Lower leg skin (tissue), 4 donors: ENCODE results near the gene PAFAH1B1. TPM values are rescaled to one million over a fixed set of nuclear protein-coding genes. Genes with fewer than 3 reads are reported as not detected.

ENCODE experiments used
- DNase-seq, 2 donors: peaks; one replicate each; pipeline ENCODE4 v3.0.0-alpha.2; 2019; ENCODE audit warnings: low spot score in 2 of 2
- H3K4me3 ChIP-seq: fragments of 200-600 bp; sonication (generic); 2 replicates; pipeline ENCODE4 v1.5.1; 2017; ENCODE audit warnings: mild to moderate bottlenecking, low read depth; ENCODE audit not compliant: poor library complexity, severe bottlenecking
- POLR2A ChIP-seq, 2 donors: fragments of 450-650 bp; IDR thresholded peaks; one replicate each; pipeline ENCODE4 v1.6.1; 2016 to 2017; ENCODE audit warnings: antibody characterized with exemption in 2 of 2, mild to moderate bottlenecking in 1 of 2, moderate library complexity in 1 of 2
- WGBS, 2 donors: methylation state at CpG; one replicate each; pipeline ENCODE4 v1.1.5; 2018; 5-methylcytosine and 5-hydroxymethylcytosine counted together
- intact Hi-C: fragments of 100-400 bp; cut with DNase I; formaldehyde crosslinking; loops from one replicate; pipeline ENCODE4 v1.15.0; 2023; ENCODE audit warnings: low total_unique reads
- total RNA-seq, 4 donors: library from RNA; depleted of rRNA; stranded (reverse); fragments of >200 nt; gene quantifications; one replicate each; pipeline ENCODE4 v1.1.0, GENCODE V29; 2016
- TF ChIP-seq, protein P1 (sequence below), 3 donors: fragments of 450-650 bp; IDR thresholded peaks; one replicate each; pipeline ENCODE4 v1.5.1; 2016; ENCODE audit warnings: antibody characterized with exemption in 3 of 3, mild to moderate bottlenecking in 3 of 3, moderate library complexity in 2 of 3

Gene PAFAH1B1
- total RNA-seq, 4 donors from 2014 or later, result 58.7 to 121 (median 94.6) TPM

DNA sequence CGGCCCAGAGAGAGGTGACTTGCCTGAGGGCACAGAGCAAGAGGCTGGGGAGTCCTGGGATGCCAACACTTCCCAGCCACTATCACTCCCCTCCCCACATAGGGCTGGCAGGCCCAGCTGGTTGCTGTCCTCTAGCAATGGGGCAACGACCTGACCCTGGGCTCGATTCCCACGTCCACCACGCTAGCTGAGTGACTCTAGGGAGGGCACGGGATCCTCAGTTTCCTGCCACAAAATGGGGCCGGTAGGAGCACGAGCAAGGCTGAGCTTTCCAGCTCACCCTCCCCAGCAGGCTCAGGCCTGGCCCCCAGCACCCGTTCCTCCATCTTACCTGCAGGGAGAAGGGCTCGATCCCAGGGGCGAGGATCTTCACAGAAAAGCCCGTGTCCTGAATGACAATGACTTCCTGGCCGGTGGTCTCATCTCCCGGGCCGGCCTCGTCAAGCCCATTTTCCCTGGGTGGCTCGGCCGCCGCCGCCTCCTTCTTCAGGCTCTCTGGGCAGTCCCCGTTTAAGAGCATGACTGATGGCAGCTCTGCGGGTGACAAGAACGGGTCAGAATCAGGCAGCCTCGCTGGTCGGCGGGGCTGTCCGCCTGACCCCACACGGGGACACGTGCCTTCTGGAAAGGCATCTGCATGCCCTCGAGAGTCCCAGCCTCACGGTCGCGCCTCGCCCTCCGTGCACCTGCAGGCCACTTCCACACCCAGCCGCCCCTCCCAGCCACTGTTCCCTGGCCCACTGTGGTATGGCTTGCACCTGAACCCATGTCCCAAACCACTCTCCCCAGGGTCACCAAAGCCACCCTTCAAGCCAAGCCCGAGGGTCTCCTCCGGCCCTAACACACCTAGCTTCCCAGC lies 110.8 kb downstream of the PAFAH1B1 start:
- no peak for DNase-seq

DNA sequence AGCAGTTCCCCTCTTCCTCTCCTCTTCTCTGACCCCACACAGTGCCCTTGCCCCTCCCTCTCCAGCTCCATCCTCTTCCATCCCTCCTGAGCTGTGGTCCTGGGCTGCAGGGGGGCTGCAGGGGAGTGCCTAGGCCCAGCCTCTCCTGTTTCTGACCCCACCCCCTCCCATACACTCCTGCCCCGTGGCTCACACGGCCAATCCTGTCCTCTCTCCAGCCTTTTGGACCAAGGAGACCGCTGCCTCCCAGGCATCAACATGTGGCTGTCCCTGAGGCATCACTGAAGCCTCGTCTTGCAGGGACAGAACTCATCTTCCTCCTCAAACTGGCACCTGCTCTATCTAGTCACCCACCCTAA lies 111.4 kb downstream of the PAFAH1B1 start:
- 76 to 80% methylated on average over 4 of the region's 4 CpGs for WGBS, 2 donors
- H3K4me3 ChIP-seq, result no peak overlapping the region
- no peak for TF ChIP-seq POLR2A (IDR thresholded peaks at IDR 0.05)
- TF ChIP-seq, protein P1, sequence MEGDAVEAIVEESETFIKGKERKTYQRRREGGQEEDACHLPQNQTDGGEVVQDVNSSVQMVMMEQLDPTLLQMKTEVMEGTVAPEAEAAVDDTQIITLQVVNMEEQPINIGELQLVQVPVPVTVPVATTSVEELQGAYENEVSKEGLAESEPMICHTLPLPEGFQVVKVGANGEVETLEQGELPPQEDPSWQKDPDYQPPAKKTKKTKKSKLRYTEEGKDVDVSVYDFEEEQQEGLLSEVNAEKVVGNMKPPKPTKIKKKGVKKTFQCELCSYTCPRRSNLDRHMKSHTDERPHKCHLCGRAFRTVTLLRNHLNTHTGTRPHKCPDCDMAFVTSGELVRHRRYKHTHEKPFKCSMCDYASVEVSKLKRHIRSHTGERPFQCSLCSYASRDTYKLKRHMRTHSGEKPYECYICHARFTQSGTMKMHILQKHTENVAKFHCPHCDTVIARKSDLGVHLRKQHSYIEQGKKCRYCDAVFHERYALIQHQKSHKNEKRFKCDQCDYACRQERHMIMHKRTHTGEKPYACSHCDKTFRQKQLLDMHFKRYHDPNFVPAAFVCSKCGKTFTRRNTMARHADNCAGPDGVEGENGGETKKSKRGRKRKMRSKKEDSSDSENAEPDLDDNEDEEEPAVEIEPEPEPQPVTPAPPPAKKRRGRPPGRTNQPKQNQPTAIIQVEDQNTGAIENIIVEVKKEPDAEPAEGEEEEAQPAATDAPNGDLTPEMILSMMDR (IDR thresholded peaks at IDR 0.05), result no peak
- intact Hi-C loops, result no loop called here
- DNase-seq, result no peak

More for the DNA sequence above, 110.8 kb downstream of the PAFAH1B1 start:
- TF ChIP-seq, protein P1 (IDR thresholded peaks at IDR 0.05), result no peak
- TF ChIP-seq POLR2A (IDR thresholded peaks at IDR 0.05), result no peak
- WGBS, 2 donors, result 85 to 87% methylated on average over 38 of the region's 38 CpGs
- intact Hi-C loops, result no loop called here
- no peak overlapping the region for H3K4me3 ChIP-seq

DNA sequence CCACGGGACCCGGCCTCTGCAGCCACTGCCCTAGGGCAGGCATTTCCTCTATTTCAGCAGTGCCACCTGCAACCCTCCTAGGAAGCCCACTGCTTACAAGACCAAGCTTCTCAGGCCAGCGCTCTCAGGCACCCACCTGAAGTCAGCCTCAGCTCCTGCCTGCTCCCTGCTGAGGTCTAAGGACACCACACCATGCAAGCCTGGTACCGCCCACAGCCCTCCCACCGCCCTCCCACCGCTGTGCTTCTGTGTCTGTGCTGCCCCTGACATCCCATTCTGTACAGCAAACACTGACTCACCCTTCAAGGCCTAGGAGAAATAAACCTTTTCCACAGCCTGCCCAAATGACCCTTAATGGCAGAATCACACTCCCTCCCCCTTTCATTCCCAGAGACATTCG lies 111.8 kb downstream of the PAFAH1B1 start:
- DNase-seq, result no peak
- WGBS, 2 donors, result 77 to 87% methylated on average over 7 of the region's 7 CpGs
- TF ChIP-seq POLR2A (IDR thresholded peaks at IDR 0.05), result no peak
- TF ChIP-seq, protein P1 (IDR thresholded peaks at IDR 0.05), result no peak
- no peak overlapping the region for H3K4me3 ChIP-seq
- intact Hi-C loops, result no loop called here

DNA sequence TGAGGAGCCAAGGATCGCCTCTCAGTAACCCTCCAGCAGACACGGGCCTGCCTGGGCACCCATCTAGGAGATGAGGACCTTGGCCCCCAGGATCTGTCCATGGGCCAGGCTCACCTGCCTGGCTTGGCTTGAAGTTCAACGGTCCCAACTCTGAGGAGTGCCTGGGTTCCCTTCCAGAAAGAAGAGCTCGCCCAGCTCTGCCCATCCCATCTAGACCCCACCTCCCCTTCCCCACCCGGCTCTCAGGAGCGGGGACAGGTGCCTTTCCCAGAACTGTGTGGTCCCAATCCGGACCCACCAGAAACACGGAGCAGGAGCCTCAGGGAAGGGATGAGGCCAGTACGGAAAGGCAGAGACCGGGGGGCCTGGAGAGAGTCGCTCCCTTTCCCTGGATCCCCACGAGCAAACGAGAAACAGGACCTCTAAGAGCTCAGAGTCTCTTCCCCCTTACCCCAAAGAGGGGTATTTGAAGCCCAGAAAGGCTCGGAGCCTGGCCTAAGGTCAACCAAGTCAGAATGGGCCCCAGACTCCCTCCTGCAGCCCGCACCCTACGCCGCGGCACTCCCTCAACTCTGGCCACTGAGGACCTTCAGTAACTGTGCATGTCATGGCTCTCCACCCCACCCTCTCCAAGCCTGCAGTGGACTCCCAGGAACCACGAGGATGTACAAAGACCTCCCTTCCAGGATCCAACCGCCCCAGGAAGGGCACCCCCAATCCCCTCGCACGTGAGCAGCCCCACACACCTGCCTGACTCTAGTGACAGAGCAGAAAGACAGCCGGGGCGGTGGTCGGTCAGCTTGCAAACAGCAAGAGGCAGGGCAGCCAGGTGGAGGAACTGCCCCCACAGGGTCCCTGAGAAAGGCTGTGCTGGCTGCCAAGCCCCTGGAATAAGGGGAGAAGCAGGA lies 112.7 kb downstream of the PAFAH1B1 start:
- 83 to 90% methylated on average over 23 to 25 of the region's 25 CpGs for WGBS, 2 donors
- DNase-seq, result no peak
- H3K4me3 ChIP-seq, result no peak overlapping the region
- intact Hi-C loops, result no loop called here
- TF ChIP-seq, protein P1 (IDR thresholded peaks at IDR 0.05), result no peak
- TF ChIP-seq POLR2A (IDR thresholded peaks at IDR 0.05), result no peak

DNA sequence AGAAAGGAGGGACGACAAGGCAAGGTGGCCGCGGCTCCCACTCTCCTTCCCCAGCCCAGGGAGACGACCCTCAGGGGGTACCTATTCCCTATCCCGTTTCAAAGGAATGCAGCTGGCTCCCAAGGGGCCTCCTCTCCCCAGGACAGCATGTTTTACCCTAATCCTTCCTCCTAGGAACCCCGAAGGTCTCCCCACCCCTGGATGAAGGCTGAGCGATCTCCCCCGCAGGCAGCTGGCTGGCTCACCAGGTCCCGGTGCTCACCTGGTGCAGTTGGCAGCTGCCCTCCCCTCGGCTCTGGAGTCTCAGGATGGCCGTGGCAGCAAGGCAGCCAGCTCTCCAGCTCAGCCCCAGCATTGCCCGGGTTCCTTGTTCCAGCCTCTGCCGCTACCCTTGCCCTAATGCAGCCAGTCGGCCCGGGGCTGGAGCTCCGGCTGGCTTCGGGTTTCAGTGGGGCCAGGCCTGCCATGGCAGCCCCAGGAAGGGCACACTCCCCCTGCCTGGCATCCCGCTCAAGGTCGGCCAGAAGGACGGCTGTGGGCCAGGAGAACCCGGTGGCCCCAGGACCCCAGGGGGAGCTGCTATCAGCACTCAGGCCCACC lies 113.6 kb downstream of the PAFAH1B1 start:
- intact Hi-C loops, result no loop called here

More for the DNA sequence above, 113.6 kb downstream of the PAFAH1B1 start:
- H3K4me3 ChIP-seq, result no peak overlapping the region
- DNase-seq, result peak in 1 of 2 donors; percentile 85
- TF ChIP-seq POLR2A (IDR thresholded peaks at IDR 0.05), result no peak
- TF ChIP-seq, protein P1 (IDR thresholded peaks at IDR 0.05), result no peak
- WGBS, 2 donors, result 62 to 65% methylated on average over 16 to 18 of the region's 21 CpGs
